GM12875 (cell line): ENCODE data around the gene ADPRH.
A peak's percentile ranks its signal among the peaks of the same experiment; 100 is the strongest.

Experiments
- H3K4me3 ChIP-seq: one replicate; pipeline ENCODE4 v1.5.1; 2011; ENCODE audit warnings: low read depth, low read length, control low read depth
- TF ChIP-seq, protein P1 (sequence below): IDR thresholded peaks from 2 replicates; pipeline ENCODE4 v1.5.1; 2011; ENCODE audit warnings: low read depth, mild to moderate bottlenecking, control low read depth, inconsistent platforms, low read length, moderate library complexity, borderline replicate concordance; ENCODE audit not compliant: insufficient read depth

ADPRH gene

DNA sequence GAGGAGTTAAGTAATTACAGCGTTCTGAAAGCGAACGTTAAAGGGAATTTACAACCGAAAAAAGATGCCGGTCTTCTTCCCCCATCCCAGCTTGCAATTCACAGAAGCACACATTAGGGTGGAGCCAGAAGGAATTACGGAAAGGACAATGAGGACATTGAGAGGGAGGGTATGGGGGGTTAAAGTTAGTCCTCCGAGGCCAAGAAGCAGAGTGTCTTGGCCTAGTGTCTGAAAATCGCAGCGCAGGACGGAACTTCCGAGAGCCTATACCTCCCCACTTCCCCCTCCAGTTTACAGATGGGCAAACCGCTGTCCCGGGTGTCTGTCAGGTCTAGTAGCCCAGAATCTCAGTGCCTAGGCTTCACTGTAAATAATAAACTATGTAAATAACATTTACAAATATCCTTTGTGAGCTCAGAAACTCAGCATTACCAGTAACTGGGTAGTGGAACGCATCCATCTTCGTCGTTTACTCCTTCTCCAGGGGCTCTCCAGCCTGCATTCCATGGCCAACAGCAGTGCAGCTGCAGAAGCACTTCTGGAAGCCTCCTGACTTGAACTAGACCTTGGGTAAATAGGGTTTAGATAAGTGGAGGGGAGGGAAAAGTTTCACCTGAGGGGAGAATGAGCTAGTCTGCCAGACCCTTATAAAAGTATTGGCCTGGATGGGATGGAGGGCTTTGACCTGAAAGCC lies 922 bp downstream of the ADPRH start:
- TF ChIP-seq, protein P1, sequence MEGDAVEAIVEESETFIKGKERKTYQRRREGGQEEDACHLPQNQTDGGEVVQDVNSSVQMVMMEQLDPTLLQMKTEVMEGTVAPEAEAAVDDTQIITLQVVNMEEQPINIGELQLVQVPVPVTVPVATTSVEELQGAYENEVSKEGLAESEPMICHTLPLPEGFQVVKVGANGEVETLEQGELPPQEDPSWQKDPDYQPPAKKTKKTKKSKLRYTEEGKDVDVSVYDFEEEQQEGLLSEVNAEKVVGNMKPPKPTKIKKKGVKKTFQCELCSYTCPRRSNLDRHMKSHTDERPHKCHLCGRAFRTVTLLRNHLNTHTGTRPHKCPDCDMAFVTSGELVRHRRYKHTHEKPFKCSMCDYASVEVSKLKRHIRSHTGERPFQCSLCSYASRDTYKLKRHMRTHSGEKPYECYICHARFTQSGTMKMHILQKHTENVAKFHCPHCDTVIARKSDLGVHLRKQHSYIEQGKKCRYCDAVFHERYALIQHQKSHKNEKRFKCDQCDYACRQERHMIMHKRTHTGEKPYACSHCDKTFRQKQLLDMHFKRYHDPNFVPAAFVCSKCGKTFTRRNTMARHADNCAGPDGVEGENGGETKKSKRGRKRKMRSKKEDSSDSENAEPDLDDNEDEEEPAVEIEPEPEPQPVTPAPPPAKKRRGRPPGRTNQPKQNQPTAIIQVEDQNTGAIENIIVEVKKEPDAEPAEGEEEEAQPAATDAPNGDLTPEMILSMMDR, result no peak
- peak overlapping the region; percentile 74 for H3K4me3 ChIP-seq

DNA sequence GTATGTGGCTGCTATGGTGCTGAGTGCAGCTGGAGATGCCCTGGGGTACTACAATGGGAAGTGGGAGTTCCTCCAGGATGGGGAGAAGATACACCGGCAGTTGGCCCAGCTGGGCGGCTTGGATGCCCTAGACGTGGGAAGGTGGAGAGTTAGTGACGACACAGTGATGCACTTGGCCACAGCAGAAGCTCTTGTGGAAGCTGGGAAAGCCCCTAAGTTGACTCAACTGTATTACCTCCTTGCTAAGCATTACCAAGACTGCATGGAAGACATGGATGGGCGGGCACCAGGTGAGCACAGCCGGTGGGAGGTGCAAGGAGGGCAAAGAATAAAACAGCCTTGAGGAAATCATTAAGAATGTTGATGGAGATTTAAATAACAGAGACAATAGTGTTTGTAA lies 2.9 kb downstream of the ADPRH start:
- H3K4me3 ChIP-seq, result no peak overlapping the region
- TF ChIP-seq, protein P1, result no peak

DNA sequence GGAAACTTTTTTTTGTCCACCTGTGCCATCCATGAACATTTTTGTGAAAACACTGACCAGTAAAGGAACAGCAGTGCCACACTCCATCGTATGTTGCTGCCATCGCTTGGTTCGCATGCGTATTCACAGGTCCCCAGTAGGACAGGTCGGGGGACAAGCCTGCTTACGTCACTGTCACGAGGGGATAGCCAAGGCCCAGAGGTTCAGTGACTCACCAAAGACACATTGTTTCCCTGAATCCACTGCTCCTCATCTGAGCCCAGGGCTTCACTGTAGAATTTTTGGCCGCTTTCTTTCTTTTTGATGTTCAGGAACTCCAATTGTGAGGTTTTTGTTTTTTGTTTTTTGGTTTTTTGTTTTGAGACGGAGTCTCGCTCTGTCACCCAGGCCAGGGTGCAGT lies 5.9 kb downstream of the ADPRH start:
- TF ChIP-seq, protein P1, result no peak
- H3K4me3 ChIP-seq, result no peak overlapping the region

DNA sequence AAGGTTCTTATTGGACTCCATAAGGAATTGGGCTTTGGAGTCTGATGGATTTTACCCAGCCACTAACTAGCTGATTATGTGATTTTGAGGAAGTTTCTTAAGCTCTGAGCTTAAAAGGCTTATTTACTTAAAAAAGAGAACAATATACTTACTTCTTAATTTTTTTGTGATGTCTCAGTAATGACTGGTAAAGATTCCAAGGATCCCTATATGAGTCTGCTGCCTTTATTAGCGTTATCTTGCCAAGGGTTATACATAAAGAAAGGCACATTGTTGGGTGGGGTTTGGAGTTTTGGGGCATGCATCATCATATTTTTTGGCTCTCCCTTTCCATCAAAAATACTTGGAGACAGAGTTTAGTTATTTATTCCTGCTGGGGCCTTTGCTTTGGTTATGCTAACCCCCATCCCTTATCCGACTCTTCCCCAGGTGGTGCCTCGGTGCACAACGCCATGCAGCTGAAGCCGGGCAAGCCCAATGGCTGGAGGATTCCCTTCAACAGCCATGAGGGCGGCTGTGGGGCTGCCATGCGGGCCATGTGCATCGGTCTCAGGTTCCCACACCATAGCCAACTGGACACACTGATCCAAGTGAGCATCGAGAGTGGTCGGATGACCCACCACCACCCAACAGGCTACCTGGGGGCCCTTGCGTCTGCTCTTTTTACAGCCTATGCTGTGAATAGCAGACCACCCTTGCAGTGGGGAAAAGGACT lies 6.7 kb downstream of the ADPRH start:
- TF ChIP-seq, protein P1, result no peak

DNA sequence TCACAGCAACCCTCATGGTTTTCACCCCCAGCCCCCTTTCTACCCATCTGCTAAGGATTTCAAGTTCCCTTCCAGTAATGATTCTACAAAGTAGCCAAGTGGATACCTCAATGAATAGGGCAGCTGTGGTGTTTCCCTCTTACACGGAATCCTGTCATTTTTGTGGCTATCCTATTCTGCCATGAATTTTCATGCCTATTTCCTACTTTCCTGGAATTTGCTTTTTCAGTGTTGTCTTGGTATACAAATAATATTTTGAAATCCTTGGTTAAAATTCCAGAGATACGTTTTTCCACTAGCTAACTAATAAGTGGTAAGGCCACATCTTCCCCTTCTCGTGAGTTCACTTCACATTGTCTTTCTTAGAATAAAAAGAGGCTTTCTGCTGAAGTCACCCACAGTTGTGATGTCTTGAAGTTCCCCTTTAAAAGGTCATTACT lies 7.5 kb downstream of the ADPRH start:
- TF ChIP-seq, protein P1, result no peak
- no peak overlapping the region for H3K4me3 ChIP-seq

More for the DNA sequence above, 6.7 kb downstream of the ADPRH start:
- no peak overlapping the region for H3K4me3 ChIP-seq

DNA sequence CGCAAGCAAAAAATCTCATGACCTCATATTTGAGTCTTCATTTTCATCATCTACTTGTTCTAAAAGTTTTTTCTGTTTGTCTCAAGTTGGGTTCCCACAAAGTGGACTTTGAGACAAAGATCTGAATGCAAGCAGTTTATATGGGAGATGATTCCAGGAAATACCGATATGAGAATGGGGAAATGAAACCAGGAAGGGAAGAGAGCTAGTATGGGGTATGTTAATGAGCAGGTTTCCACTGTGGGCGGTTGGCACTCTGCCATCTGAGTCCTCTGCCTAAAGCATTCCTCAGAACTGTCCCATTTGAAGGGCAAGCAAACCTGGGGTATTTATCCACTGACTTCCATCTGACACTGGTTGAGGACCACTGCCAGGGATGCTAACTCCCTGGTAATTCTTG lies 8.8 kb downstream of the ADPRH start:
- no peak overlapping the region for H3K4me3 ChIP-seq
- TF ChIP-seq, protein P1, result no peak
